NCI-H1694 treated with DMSO at 0.1 percent for 48 hours (cell line): ENCODE measurements around the gene HDAC4.

Experiments used
- DNase-seq: peaks from one replicate; lab custom pipeline; 2025; lab: John Stamatoyannopoulos, UW

Gene HDAC4

GRCh38 chr2:239061121-239061666, 339.6 kb downstream of the HDAC4 start:
- no peak for DNase-seq

- no peak for DNase-seq
Observed at GRCh38 chr2:239060676-239061075, 340.1 kb downstream of the HDAC4 start.

- no peak for DNase-seq
Observed at GRCh38 chr2:239059854-239060253, 341.0 kb downstream of the HDAC4 start.

GRCh38 chr2:239058766-239059165, 342.1 kb downstream of the HDAC4 start:
- DNase-seq, result no peak

GRCh38 chr2:239057533-239057932, 343.3 kb downstream of the HDAC4 start:
- no peak for DNase-seq

- DNase-seq, result no peak
Observed at GRCh38 chr2:239056611-239057010, 344.2 kb downstream of the HDAC4 start.

- DNase-seq, result no peak
Observed at GRCh38 chr2:239055756-239056493, 344.9 kb downstream of the HDAC4 start.

GRCh38 chr2:239054921-239055320, 345.9 kb downstream of the HDAC4 start:
- DNase-seq, result no peak

GRCh38 chr2:239053801-239054503, 346.9 kb downstream of the HDAC4 start:
- no peak for DNase-seq

- no peak for DNase-seq
Observed at GRCh38 chr2:239052798-239053665, 347.8 kb downstream of the HDAC4 start.

GRCh38 chr2:239051891-239052445, 348.9 kb downstream of the HDAC4 start:
- no peak for DNase-seq

- no peak for DNase-seq
Observed at GRCh38 chr2:239050252-239050649, 350.6 kb downstream of the HDAC4 start.

GRCh38 chr2:239049421-239050251, 351.2 kb downstream of the HDAC4 start:
- DNase-seq, result no peak

- DNase-seq, result no peak
Observed at GRCh38 chr2:239048736-239049135, 352.1 kb downstream of the HDAC4 start.

GRCh38 chr2:239047861-239048260, 353.0 kb downstream of the HDAC4 start:
- no peak for DNase-seq

- no peak for DNase-seq
Observed at GRCh38 chr2:239047420-239047819, 353.4 kb downstream of the HDAC4 start.

GRCh38 chr2:239046822-239047221, 354.0 kb downstream of the HDAC4 start:
- no peak for DNase-seq

- no peak for DNase-seq
Observed at GRCh38 chr2:239044336-239044735, 356.5 kb downstream of the HDAC4 start.

- DNase-seq, result no peak
Observed at GRCh38 chr2:239043326-239043725, 357.5 kb downstream of the HDAC4 start.

- DNase-seq, result no peak
Observed at GRCh38 chr2:239042551-239043320, 358.1 kb downstream of the HDAC4 start.
